ENCODE data around the gene ARID3A.

The ARID3A gene

GRCh38 chr19:881385-882071 is 44.3 kb upstream of the ARID3A start:
- no peak for DNase-seq
- no peak overlapping the region for H3K27ac Mint-ChIP-seq
- TF ChIP-seq CTCF (IDR thresholded peaks at IDR 0.05) = no peak

DNA sequence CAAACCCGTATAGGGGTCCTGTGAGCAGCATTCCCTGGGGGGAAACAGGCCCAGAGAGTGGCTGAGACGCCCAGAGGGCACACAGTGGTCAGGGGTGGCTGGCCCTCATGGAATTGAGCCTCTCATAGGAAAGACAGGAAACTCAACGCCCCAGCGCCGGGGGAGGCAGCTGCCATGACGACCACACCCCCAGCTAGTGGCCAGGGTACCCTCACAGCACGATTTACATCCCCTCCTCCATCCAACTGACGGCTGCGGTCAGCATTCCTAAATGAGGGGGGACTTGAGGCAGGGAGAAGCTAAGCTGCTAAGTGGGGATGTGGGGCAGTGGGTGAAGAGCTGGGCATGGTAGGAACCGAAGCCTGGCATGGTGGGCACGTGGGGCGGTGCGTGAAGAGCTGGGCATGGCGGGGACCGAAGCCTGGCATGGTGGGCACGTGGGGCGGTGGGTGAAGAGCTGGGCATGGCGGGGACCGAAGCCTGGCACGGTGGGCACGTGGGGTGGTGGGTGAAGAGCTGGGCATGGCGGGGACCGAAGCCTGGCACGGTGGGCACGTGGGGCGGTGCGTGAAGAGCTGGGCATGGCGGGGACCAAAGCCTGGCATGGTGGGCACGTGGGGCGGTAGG is 42.9 kb upstream of the ARID3A start:
- no peak overlapping the region for H3K4me3 Mint-ChIP-seq

More at GRCh38 chr19:881385-882071, 44.3 kb upstream of the ARID3A start:
- no peaks in the 10 kb centered on the region for H3K9me3 Mint-ChIP-seq
- peaks cover 31% of the 10 kb centered on the region for H3K36me3 Mint-ChIP-seq (ENCODE audit: low read depth)
- no peaks in the 10 kb centered on the region for H3K4me1 Mint-ChIP-seq
- no peaks in the 10 kb centered on the region for H3K27me3 Mint-ChIP-seq (ENCODE audit: low read depth, poor library complexity)
- H3K4me3 Mint-ChIP-seq = no peak overlapping the region

DNA sequence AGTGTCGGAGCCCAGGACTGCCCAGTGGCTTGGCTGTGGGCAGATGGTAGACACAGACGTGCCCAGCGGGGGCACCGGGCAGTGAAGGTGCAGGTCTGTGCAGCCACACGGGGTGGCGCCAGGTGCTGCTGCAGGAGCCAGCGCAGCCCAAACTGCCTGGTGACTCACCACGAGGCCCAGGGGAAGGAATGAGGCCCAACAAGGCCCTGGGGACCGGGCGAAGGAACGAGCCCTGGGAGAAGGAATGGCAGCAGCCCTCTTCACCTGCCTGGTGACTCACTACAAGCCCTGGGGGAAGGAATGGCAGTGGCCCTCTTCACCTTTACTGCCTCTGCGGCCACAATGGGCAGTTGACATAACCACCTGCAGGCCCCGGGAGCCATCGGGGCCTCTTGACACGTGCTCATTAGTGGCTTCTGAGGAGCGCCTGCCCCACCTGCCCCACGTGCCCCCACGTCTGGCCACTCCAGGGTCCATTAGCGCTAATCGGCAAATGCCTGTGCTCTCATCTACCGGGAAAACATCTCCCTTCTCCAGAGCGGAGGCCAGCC is 42.1 kb upstream of the ARID3A start:
- no peak for DNase-seq
- no peaks in the 10 kb centered on the region for H3K9me3 Mint-ChIP-seq
- no peaks in the 10 kb centered on the region for H3K27me3 Mint-ChIP-seq (ENCODE audit: low read depth, poor library complexity)

More for the DNA sequence above, 42.9 kb upstream of the ARID3A start:
- Mint-ChIP-seq H3K27ac (no peak overlapping the region), H3K4me1 (no peaks in the 10 kb centered on the region), H3K9me3 (no peaks in the 10 kb centered on the region), H3K27me3 (ENCODE audit: low read depth, poor library complexity) (no peaks in the 10 kb centered on the region), H3K36me3 (ENCODE audit: low read depth) (peaks cover 42% of the 10 kb centered on the region)
- TF ChIP-seq CTCF (IDR thresholded peaks at IDR 0.05) = no peak
- no peak for DNase-seq

GRCh38 chr19:884420-885211 is 41.2 kb upstream of the ARID3A start:
- Mint-ChIP-seq H3K4me1 (no peaks in the 10 kb centered on the region), H3K27me3 (ENCODE audit: low read depth, poor library complexity) (no peaks in the 10 kb centered on the region), H3K27ac (no peak overlapping the region), H3K4me3 (no peak overlapping the region), H3K9me3 (no peaks in the 10 kb centered on the region), H3K36me3 (ENCODE audit: low read depth) (peaks cover 45% of the 10 kb centered on the region)
- DNase-seq = no peak
- no peak for TF ChIP-seq CTCF (IDR thresholded peaks at IDR 0.05)

More for the DNA sequence above, 42.1 kb upstream of the ARID3A start:
- Mint-ChIP-seq H3K4me1 (no peaks in the 10 kb centered on the region), H3K36me3 (ENCODE audit: low read depth) (peaks cover 43% of the 10 kb centered on the region), H3K4me3 (no peak overlapping the region), H3K27ac (no peak overlapping the region)
- TF ChIP-seq CTCF (IDR thresholded peaks at IDR 0.05) = no peak

DNA sequence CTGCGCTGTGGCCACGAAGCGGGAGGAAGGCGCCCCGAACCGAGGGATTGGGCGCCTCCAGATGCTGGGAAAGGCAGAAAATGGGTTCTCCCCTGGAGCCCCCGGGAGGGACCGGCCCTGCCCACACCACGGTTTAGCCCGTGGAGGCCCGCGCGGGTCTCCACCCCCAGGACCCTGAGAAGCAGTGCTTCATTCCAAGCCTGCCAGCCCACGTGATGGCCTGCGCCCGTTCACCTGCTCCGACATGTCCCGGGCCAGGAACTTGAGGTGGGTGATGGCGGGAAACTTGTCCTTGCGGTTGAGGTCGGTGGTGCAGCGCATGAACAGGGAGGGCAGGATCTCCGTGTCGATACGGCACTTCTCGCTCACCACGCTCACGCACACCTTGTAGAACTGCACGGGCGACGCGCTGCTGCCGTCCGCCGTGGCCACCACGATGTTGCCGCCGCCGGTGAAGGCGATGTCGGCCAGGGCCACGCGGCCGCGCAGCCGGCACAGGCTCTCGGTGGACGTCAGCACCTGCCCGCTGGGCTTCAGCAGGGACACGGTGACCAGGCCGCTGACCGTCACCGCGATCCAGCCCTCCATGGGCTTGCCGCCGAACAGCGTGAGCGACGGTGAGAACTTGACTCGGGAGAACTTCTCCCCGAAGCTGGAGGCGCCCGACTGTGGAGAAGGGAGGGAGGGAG is 40.2 kb upstream of the ARID3A start:
- no peak overlapping the region for H3K4me3 Mint-ChIP-seq
- no peak overlapping the region for H3K27ac Mint-ChIP-seq
- H3K4me1 Mint-ChIP-seq = no peaks in the 10 kb centered on the region
- peaks cover 43% of the 10 kb centered on the region for H3K36me3 Mint-ChIP-seq (ENCODE audit: low read depth)
- H3K27me3 Mint-ChIP-seq (ENCODE audit: low read depth, poor library complexity) = no peaks in the 10 kb centered on the region
- no peak for TF ChIP-seq CTCF (IDR thresholded peaks at IDR 0.05)
- no peak for DNase-seq
- H3K9me3 Mint-ChIP-seq = no peaks in the 10 kb centered on the region
